Mesodermal cell (in vitro differentiated cells): ENCODE data around the gene KIAA1958.

Source experiments
- H3K27ac ChIP-seq: 2 replicates; pipeline ENCODE4 v1.7.0; 2013; ENCODE audit warnings: mild to moderate bottlenecking, low read depth, low read length, moderate library complexity; ENCODE audit not compliant: severe bottlenecking
- H3K36me3 ChIP-seq: 2 replicates; pipeline ENCODE4 v1.7.1; 2013; ENCODE audit warnings: mild to moderate bottlenecking, low read length, moderate library complexity; ENCODE audit not compliant: control insufficient read depth, insufficient read depth
- H3K4me1 ChIP-seq: one replicate; pipeline ENCODE4 v1.7.1; 2013; ENCODE audit warnings: mild to moderate bottlenecking, low read length; ENCODE audit not compliant: insufficient read depth, control insufficient read depth, poor library complexity, severe bottlenecking
- H3K4me3 ChIP-seq: 2 replicates; pipeline ENCODE4 v1.7.0; 2013; ENCODE audit warnings: low read length, control low read depth, mild to moderate bottlenecking; ENCODE audit not compliant: insufficient read depth, poor library complexity, severe bottlenecking; ENCODE audit errors: extremely low read depth
- H3K9me3 ChIP-seq: 2 replicates; pipeline ENCODE4 v1.7.1; 2013; ENCODE audit warnings: mild to moderate bottlenecking, low read length, moderate library complexity; ENCODE audit not compliant: control insufficient read depth
- WGBS, 2 experiments: methylation state at CpG; one replicate each; pipeline ENCODE4 v1.1.5; 2013; ENCODE audit warnings: missing lambda C conversion rate in 2 of 2; ENCODE audit not compliant: insufficient coverage in 2 of 2; 5-methylcytosine and 5-hydroxymethylcytosine counted together

Gene KIAA1958

GRCh38 chr9:112629671-112630485 is 143.3 kb downstream of the KIAA1958 start:
- WGBS, 2 experiments = 74 to 100% methylated on average over 3 to 5 of the region's 6 CpGs
- no peaks in the 10 kb centered on the region for H3K36me3 ChIP-seq
- H3K9me3 ChIP-seq = no peaks in the 10 kb centered on the region
- H3K4me1 ChIP-seq = no peaks in the 10 kb centered on the region
- no peak overlapping the region for H3K27ac ChIP-seq
- H3K4me3 ChIP-seq = no peak overlapping the region

- H3K4me1 ChIP-seq = no peaks in the 10 kb centered on the region
- no peaks in the 10 kb centered on the region for H3K9me3 ChIP-seq
- no peak overlapping the region for H3K4me3 ChIP-seq
- no peak overlapping the region for H3K27ac ChIP-seq
- H3K36me3 ChIP-seq = no peaks in the 10 kb centered on the region
- WGBS, 2 experiments = 100% methylated on average over 1 of the region's 3 CpGs
Observed at GRCh38 chr9:112631313-112632070, 144.9 kb downstream of the KIAA1958 start.

GRCh38 chr9:112640311-112640710 is 153.7 kb downstream of the KIAA1958 start:
- no peak overlapping the region for H3K4me3 ChIP-seq
- WGBS, 2 experiments = 87 to 100% methylated on average over 4 of the region's 4 CpGs
- no peak overlapping the region for H3K27ac ChIP-seq
- H3K4me1 ChIP-seq = no peaks in the 10 kb centered on the region
- H3K9me3 ChIP-seq = peaks cover 15% of the 10 kb centered on the region
- H3K36me3 ChIP-seq = no peaks in the 10 kb centered on the region

GRCh38 chr9:112642126-112642525 is 155.5 kb downstream of the KIAA1958 start:
- no peak overlapping the region for H3K27ac ChIP-seq
- H3K4me3 ChIP-seq = no peak overlapping the region
- WGBS, 2 experiments = 91 to 100% methylated on average over 1 of the region's 3 CpGs
- no peaks in the 10 kb centered on the region for H3K4me1 ChIP-seq
- peaks cover 15% of the 10 kb centered on the region for H3K9me3 ChIP-seq
- peaks cover 11% of the 10 kb centered on the region for H3K36me3 ChIP-seq

GRCh38 chr9:112647596-112647995 is 161.0 kb downstream of the KIAA1958 start:
- Histone ChIP-seq H3K27ac (no peak overlapping the region), H3K9me3 (peaks cover 12% of the 10 kb centered on the region), H3K36me3 (peaks cover 23% of the 10 kb centered on the region), H3K4me1 (no peaks in the 10 kb centered on the region), H3K4me3 (no peak overlapping the region)
- WGBS, 2 experiments = 100% methylated on average over 1 to 2 of the region's 3 CpGs

- H3K4me3 ChIP-seq = no peak overlapping the region
- peaks cover 23% of the 10 kb centered on the region for H3K36me3 ChIP-seq
- WGBS, 2 experiments = no CpG with 5 or more reads among the region's 1 CpG
- no peak overlapping the region for H3K27ac ChIP-seq
- H3K9me3 ChIP-seq = peaks cover 12% of the 10 kb centered on the region
- peaks cover 5% of the 10 kb centered on the region for H3K4me1 ChIP-seq
Observed at GRCh38 chr9:112648624-112649023, 162.0 kb downstream of the KIAA1958 start.

GRCh38 chr9:112654282-112654681 is 167.7 kb downstream of the KIAA1958 start:
- 67 to 71% methylated on average over 4 of the region's 5 CpGs for WGBS, 2 experiments
- Histone ChIP-seq H3K9me3 (peaks cover 4% of the 10 kb centered on the region), H3K36me3 (peaks cover under 1% of the 10 kb centered on the region), H3K27ac (peak overlapping the region; percentile 72), H3K4me1 (peaks cover 21% of the 10 kb centered on the region), H3K4me3 (no peak overlapping the region)

GRCh38 chr9:112655668-112656067 is 169.0 kb downstream of the KIAA1958 start:
- H3K9me3 ChIP-seq = no peaks in the 10 kb centered on the region
- peak overlapping the region; percentile 59 for H3K27ac ChIP-seq
- H3K4me1 ChIP-seq = peaks cover 21% of the 10 kb centered on the region
- no peak overlapping the region for H3K4me3 ChIP-seq
- peaks cover 12% of the 10 kb centered on the region for H3K36me3 ChIP-seq
- 72 to 85% methylated on average over 3 of the region's 3 CpGs for WGBS, 2 experiments

- no peaks in the 10 kb centered on the region for H3K9me3 ChIP-seq
- WGBS, 2 experiments = 97 to 98% methylated on average over 8 of the region's 12 CpGs
- peaks cover 12% of the 10 kb centered on the region for H3K36me3 ChIP-seq
- H3K4me1 ChIP-seq = peaks cover 7% of the 10 kb centered on the region
- no peak overlapping the region for H3K4me3 ChIP-seq
- H3K27ac ChIP-seq = no peak overlapping the region
Observed at GRCh38 chr9:112659906-112660305, 173.3 kb downstream of the KIAA1958 start.

- H3K36me3 ChIP-seq = peaks cover 12% of the 10 kb centered on the region
Observed at GRCh38 chr9:112663681-112664080, 177.1 kb downstream of the KIAA1958 start.

GRCh38 chr9:112664531-112664930 is 177.9 kb downstream of the KIAA1958 start:
- Histone ChIP-seq H3K27ac (no peak overlapping the region), H3K36me3 (peaks cover 9% of the 10 kb centered on the region), H3K9me3 (no peaks in the 10 kb centered on the region), H3K4me1 (no peaks in the 10 kb centered on the region), H3K4me3 (no peak overlapping the region)
- no CpG with 5 or more reads among the region's 3 CpGs for WGBS, 2 experiments

More at GRCh38 chr9:112663681-112664080, 177.1 kb downstream of the KIAA1958 start:
- WGBS, 2 experiments = 94 to 98% methylated on average over 2 to 5 of the region's 5 CpGs
- H3K4me1 ChIP-seq = no peaks in the 10 kb centered on the region
- no peak overlapping the region for H3K4me3 ChIP-seq
- no peaks in the 10 kb centered on the region for H3K9me3 ChIP-seq
- H3K27ac ChIP-seq = no peak overlapping the region
